Measurements from ENCODE around the gene ALDOC. TPM values are rescaled to one million over a fixed set of nuclear protein-coding genes. Genes with fewer than 3 reads are reported as not detected.
A peak's percentile ranks its signal among the peaks of the same experiment; 100 is the strongest.

ALDOC gene
- total and polyA plus RNA-seq, 4 donors = 15.5 to 52.5 (median 30.6) TPM

DNA sequence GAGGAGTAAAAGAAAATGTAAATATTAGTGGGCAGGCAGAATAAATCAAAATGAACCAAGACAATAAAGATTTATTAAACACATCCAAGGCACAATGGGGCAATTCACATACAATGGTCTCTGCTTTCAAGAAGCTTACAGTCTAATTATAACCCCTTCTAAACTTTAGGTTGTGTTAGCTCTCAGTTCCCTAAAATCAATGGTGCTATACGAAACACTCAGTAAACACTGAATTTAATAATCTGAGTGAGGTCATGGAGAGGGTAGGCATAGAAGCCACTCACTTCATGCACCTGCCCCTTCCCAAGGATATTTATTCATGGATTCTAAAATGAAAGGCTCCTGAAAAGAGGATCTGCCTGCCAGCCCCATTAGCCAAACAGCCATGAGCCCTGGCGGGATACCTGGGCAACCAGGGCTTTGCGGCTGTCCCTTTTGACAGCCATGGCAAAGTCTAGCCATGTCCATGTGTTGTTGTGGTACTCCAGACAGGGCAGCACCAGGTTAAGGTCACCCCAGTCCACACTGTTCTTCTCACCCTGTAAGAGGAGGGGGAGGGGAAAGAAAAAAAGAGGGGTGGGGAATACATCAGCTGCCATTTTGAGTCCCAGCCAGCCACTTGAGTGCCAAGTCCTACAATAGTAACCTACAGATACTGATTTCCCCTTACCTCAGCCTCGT, 38.7 kb upstream of the ALDOC start:
- Histone ChIP-seq H3K9ac (ENCODE audit: insufficient read depth in 1 of 2, low read length in 2 of 2) (no peak overlapping the region), H3K36me3 (ENCODE audit: control insufficient read depth in 4 of 4, insufficient read depth in 4 of 4, low read length in 4 of 4) (peaks cover 32 to 53% (median 44%) of the 10 kb centered on the region in 4 donors), H3K4me1 (ENCODE audit: control insufficient read depth in 5 of 5, insufficient read depth in 5 of 5, low read length in 5 of 5) (no peaks in the 10 kb centered on the region), H3K4me3 (no peak overlapping the region), H3K27me3 (ENCODE audit: control insufficient read depth in 3 of 3, insufficient read depth in 3 of 3, low read length in 2 of 3) (no peaks in the 10 kb centered on the region), H3K9me3 (ENCODE audit: control insufficient read depth in 4 of 4, insufficient read depth in 3 of 4, low read length in 3 of 4) (no peaks in the 10 kb centered on the region), H3K27ac (ENCODE audit: low read depth in 1 of 2, low read length in 1 of 2) (no peak overlapping the region)
- WGBS, 2 donors = 88 to 91% methylated on average over 4 of the region's 4 CpGs
- DNase-seq (no peak), ATAC-seq (ENCODE audit: insufficient read depth, low FRiP score) (no peak)
- TF ChIP-seq, protein P1, sequence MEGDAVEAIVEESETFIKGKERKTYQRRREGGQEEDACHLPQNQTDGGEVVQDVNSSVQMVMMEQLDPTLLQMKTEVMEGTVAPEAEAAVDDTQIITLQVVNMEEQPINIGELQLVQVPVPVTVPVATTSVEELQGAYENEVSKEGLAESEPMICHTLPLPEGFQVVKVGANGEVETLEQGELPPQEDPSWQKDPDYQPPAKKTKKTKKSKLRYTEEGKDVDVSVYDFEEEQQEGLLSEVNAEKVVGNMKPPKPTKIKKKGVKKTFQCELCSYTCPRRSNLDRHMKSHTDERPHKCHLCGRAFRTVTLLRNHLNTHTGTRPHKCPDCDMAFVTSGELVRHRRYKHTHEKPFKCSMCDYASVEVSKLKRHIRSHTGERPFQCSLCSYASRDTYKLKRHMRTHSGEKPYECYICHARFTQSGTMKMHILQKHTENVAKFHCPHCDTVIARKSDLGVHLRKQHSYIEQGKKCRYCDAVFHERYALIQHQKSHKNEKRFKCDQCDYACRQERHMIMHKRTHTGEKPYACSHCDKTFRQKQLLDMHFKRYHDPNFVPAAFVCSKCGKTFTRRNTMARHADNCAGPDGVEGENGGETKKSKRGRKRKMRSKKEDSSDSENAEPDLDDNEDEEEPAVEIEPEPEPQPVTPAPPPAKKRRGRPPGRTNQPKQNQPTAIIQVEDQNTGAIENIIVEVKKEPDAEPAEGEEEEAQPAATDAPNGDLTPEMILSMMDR (IDR thresholded peaks at IDR 0.05; ENCODE audit: control extremely low read depth, extremely low read depth) = no peak

DNA sequence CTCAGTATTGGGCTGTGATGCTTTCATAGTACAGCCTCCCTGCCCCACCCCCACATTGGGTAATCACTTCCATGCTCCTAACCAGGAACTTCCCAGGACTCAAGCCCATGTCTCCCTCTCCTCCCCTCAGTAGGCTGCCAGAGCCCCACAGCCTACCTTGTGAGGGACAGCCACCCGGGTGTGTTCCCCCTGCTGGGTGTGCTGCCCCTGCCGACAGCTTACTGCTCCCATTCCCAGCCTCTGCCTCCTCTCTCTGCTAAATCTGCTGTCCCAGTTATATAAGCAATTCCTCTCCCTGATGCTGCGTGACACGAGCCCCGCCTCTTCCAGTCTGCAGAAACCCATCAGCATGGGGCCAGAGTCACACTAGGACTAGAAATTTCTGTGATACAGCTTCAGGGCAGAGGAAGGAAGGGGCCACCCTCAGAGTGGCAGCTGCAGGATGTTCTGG, 37.3 kb upstream of the ALDOC start, which contains the start of gene RSKR:
Gene RSKR (minus strand): TSS at position 255 of the 451 bp plus-strand sequence. CDS start 24 bp downstream, at position 231.
- H3K27me3 ChIP-seq (ENCODE audit: control insufficient read depth in 3 of 3, insufficient read depth in 3 of 3, low read length in 2 of 3) = no peaks in the 10 kb centered on the region
- no peak within 1 kb of the TSS for H3K4me3 ChIP-seq
- H3K27ac ChIP-seq (ENCODE audit: low read depth in 1 of 2, low read length in 1 of 2) = no peak within 1 kb of the TSS
- peaks cover 23 to 40% (median 33%) of the 10 kb centered on the region in 4 donors for H3K36me3 ChIP-seq (ENCODE audit: control insufficient read depth in 4 of 4, insufficient read depth in 4 of 4, low read length in 4 of 4)
- no peak for ATAC-seq (ENCODE audit: insufficient read depth, low FRiP score)
- TF ChIP-seq, protein P1 (IDR thresholded peaks at IDR 0.05; ENCODE audit: control extremely low read depth, extremely low read depth) = no peak
- no peak for DNase-seq
- WGBS, 2 donors = 54 to 73% methylated on average over 5 of the region's 5 CpGs
- no peaks in the 10 kb centered on the region for H3K9me3 ChIP-seq (ENCODE audit: control insufficient read depth in 4 of 4, insufficient read depth in 3 of 4, low read length in 3 of 4)
- H3K4me1 ChIP-seq (ENCODE audit: control insufficient read depth in 5 of 5, insufficient read depth in 5 of 5, low read length in 5 of 5) = no peaks in the 10 kb centered on the region
- H3K9ac ChIP-seq (ENCODE audit: insufficient read depth in 1 of 2, low read length in 2 of 2) = no peak within 1 kb of the TSS

GRCh38 chr17:28612936-28613872, 36.5 kb upstream of the ALDOC start:
- Histone ChIP-seq H3K9me3 (ENCODE audit: control insufficient read depth in 4 of 4, insufficient read depth in 3 of 4, low read length in 3 of 4) (no peaks in the 10 kb centered on the region), H3K4me1 (ENCODE audit: control insufficient read depth in 5 of 5, insufficient read depth in 5 of 5, low read length in 5 of 5) (no peaks in the 10 kb centered on the region), H3K9ac (ENCODE audit: insufficient read depth in 1 of 2, low read length in 2 of 2) (no peak overlapping the region), H3K4me3 (no peak overlapping the region), H3K27me3 (ENCODE audit: control insufficient read depth in 3 of 3, insufficient read depth in 3 of 3, low read length in 2 of 3) (no peaks in the 10 kb centered on the region), H3K36me3 (ENCODE audit: control insufficient read depth in 4 of 4, insufficient read depth in 4 of 4, low read length in 4 of 4) (peaks cover 20 to 36% (median 27%) of the 10 kb centered on the region in 4 donors), H3K27ac (ENCODE audit: low read depth in 1 of 2, low read length in 1 of 2) (no peak overlapping the region)
- ATAC-seq (ENCODE audit: insufficient read depth, low FRiP score) (no peak), DNase-seq (peak; percentile 39 to 60 (median 56))
- TF ChIP-seq, protein P1 (IDR thresholded peaks at IDR 0.05; ENCODE audit: control extremely low read depth, extremely low read depth) = peak; percentile 20
- WGBS, 2 donors = 82 to 83% methylated on average over 6 of the region's 6 CpGs
